ENCODE data around the gene CNTNAP2.

CNTNAP2 gene

GRCh38 chr7:146496657-146497056 is 380.1 kb downstream of the CNTNAP2 start:
- no peak for DNase-seq (ENCODE audit: low read depth)
- TF ChIP-seq, protein P1, sequence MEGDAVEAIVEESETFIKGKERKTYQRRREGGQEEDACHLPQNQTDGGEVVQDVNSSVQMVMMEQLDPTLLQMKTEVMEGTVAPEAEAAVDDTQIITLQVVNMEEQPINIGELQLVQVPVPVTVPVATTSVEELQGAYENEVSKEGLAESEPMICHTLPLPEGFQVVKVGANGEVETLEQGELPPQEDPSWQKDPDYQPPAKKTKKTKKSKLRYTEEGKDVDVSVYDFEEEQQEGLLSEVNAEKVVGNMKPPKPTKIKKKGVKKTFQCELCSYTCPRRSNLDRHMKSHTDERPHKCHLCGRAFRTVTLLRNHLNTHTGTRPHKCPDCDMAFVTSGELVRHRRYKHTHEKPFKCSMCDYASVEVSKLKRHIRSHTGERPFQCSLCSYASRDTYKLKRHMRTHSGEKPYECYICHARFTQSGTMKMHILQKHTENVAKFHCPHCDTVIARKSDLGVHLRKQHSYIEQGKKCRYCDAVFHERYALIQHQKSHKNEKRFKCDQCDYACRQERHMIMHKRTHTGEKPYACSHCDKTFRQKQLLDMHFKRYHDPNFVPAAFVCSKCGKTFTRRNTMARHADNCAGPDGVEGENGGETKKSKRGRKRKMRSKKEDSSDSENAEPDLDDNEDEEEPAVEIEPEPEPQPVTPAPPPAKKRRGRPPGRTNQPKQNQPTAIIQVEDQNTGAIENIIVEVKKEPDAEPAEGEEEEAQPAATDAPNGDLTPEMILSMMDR (conservative IDR thresholded peaks at IDR 0.05; ENCODE audit: control insufficient read depth, insufficient read depth, low read depth, low read length), result no peak
- H3K4me3 ChIP-seq (ENCODE audit: control insufficient read depth, low read depth, low read length), result no peak overlapping the region

GRCh38 chr7:146499970-146500369 is 383.4 kb downstream of the CNTNAP2 start:
- no peak for DNase-seq (ENCODE audit: low read depth)
- TF ChIP-seq, protein P1 (conservative IDR thresholded peaks at IDR 0.05; ENCODE audit: control insufficient read depth, insufficient read depth, low read depth, low read length), result no peak
- H3K4me3 ChIP-seq (ENCODE audit: control insufficient read depth, low read depth, low read length), result no peak overlapping the region

GRCh38 chr7:146503844-146504243 is 387.2 kb downstream of the CNTNAP2 start:
- no peak overlapping the region for H3K4me3 ChIP-seq (ENCODE audit: control insufficient read depth, low read depth, low read length)
- TF ChIP-seq, protein P1 (conservative IDR thresholded peaks at IDR 0.05; ENCODE audit: control insufficient read depth, insufficient read depth, low read depth, low read length), result no peak
- no peak for DNase-seq (ENCODE audit: low read depth)

GRCh38 chr7:146510088-146510680 is 393.6 kb downstream of the CNTNAP2 start:
- DNase-seq (ENCODE audit: low read depth), result no peak

GRCh38 chr7:146514304-146514703 is 397.7 kb downstream of the CNTNAP2 start:
- DNase-seq (ENCODE audit: low read depth), result no peak
- H3K4me3 ChIP-seq (ENCODE audit: control insufficient read depth, low read depth, low read length), result no peak overlapping the region
- TF ChIP-seq, protein P1 (conservative IDR thresholded peaks at IDR 0.05; ENCODE audit: control insufficient read depth, insufficient read depth, low read depth, low read length), result no peak

More at GRCh38 chr7:146510088-146510680, 393.6 kb downstream of the CNTNAP2 start:
- no peak overlapping the region for H3K4me3 ChIP-seq (ENCODE audit: control insufficient read depth, low read depth, low read length)
- TF ChIP-seq, protein P1 (conservative IDR thresholded peaks at IDR 0.05; ENCODE audit: control insufficient read depth, insufficient read depth, low read depth, low read length), result no peak

- DNase-seq (ENCODE audit: low read depth), result no peak
- H3K4me3 ChIP-seq (ENCODE audit: control insufficient read depth, low read depth, low read length), result no peak overlapping the region
- TF ChIP-seq, protein P1 (conservative IDR thresholded peaks at IDR 0.05; ENCODE audit: control insufficient read depth, insufficient read depth, low read depth, low read length), result no peak
Measured at GRCh38 chr7:146528581-146528980, 412.0 kb downstream of the CNTNAP2 start.

DNA sequence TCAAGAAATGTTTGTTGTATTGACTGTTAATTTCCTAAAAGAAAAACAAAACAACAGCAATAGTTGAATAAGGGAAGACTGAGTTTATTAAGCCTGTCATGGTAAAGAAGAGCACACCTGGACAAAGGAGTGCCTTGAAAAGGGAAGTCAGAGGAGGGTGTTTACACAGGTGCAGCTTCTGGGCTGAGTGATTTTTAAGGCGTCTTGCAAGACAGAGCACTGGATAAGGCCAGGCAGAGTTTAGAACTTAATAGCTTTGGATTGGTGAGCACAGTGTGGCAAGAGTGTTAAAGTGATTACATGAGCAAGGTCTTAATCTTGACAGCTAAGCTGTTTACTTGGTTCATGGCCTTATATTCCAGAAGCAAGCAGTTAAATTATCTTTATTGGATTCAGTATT is 423.2 kb downstream of the CNTNAP2 start:
- no peak for DNase-seq (ENCODE audit: low read depth)
- H3K4me3 ChIP-seq (ENCODE audit: control insufficient read depth, low read depth, low read length), result no peak overlapping the region
- TF ChIP-seq, protein P1 (conservative IDR thresholded peaks at IDR 0.05; ENCODE audit: control insufficient read depth, insufficient read depth, low read depth, low read length), result no peak

Measured in fibroblast of mammary gland (primary cell).